Endodermal cell (in vitro differentiated cells): ENCODE measurements around the gene GALR2. TPM values are rescaled to one million over a fixed set of nuclear protein-coding genes. Genes with fewer than 3 reads are reported as not detected.

ENCODE experiments used
- DNase-seq: peaks from one replicate; pipeline ENCODE4 v3.0.0-alpha.2; 2017
- H3K27ac ChIP-seq: 2 replicates; pipeline ENCODE4 v1.5.1; 2013; ENCODE audit warnings: mild to moderate bottlenecking, low read depth, low read length, moderate library complexity
- H3K27me3 ChIP-seq: 2 replicates; pipeline ENCODE4 v1.6.1; 2013; ENCODE audit warnings: mild to moderate bottlenecking, low read length, moderate library complexity; ENCODE audit not compliant: insufficient read depth, control insufficient read depth, poor library complexity, severe bottlenecking
- H3K36me3 ChIP-seq: 2 replicates; pipeline ENCODE4 v1.7.0; 2013; ENCODE audit warnings: mild to moderate bottlenecking, low read length, moderate library complexity; ENCODE audit not compliant: control insufficient read depth, insufficient read depth
- H3K4me1 ChIP-seq: one replicate; pipeline ENCODE4 v1.7.0; 2013; ENCODE audit warnings: low read length; ENCODE audit not compliant: control insufficient read depth, insufficient read depth
- H3K4me3 ChIP-seq: 2 replicates; pipeline ENCODE4 v1.5.1; 2013; ENCODE audit warnings: mild to moderate bottlenecking, low read length, moderate library complexity
- H3K9ac ChIP-seq: 2 replicates; pipeline ENCODE4 v1.6.1; 2013; ENCODE audit warnings: mild to moderate bottlenecking, low read length, moderate library complexity; ENCODE audit not compliant: poor library complexity, severe bottlenecking; ENCODE audit errors: extremely low read depth
- H3K9me3 ChIP-seq: 2 replicates; pipeline ENCODE4 v1.6.1; 2013; ENCODE audit warnings: mild to moderate bottlenecking, low read length, moderate library complexity; ENCODE audit not compliant: control insufficient read depth
- H3K27ac Mint-ChIP-seq: 2 replicates; pipeline ENCODE4 v1.8.0; 2020; ENCODE audit warnings: mixed read lengths
- H3K27me3 Mint-ChIP-seq: 2 replicates; pipeline ENCODE4 v1.8.0; 2021; ENCODE audit warnings: mild to moderate bottlenecking, mixed read lengths; ENCODE audit not compliant: insufficient read depth
- H3K36me3 Mint-ChIP-seq: 2 replicates; pipeline ENCODE4 v1.8.0; 2020; ENCODE audit warnings: low read depth, mixed read lengths
- H3K4me1 Mint-ChIP-seq: 2 replicates; pipeline ENCODE4 v1.8.0; 2020; ENCODE audit warnings: mixed read lengths
- H3K4me3 Mint-ChIP-seq: 2 replicates; pipeline ENCODE4 v1.8.0; 2020; ENCODE audit warnings: mild to moderate bottlenecking, moderate library complexity, mixed read lengths
- H3K9me3 Mint-ChIP-seq: 2 replicates; pipeline ENCODE4 v1.8.0; 2020; ENCODE audit warnings: mild to moderate bottlenecking, mixed read lengths
- WGBS, 2 experiments: methylation state at CpG; one replicate each; pipeline versions ENCODE4 v1.1.5 to v1.1.7; 2013; ENCODE audit warnings: missing lambda C conversion rate in 2 of 2, mixed read lengths in 1 of 2; ENCODE audit not compliant: insufficient coverage in 1 of 2, insufficient read length in 1 of 2; 5-methylcytosine and 5-hydroxymethylcytosine counted together
- total RNA-seq, 2 donors: library from RNA; stranded (reverse); fragmentation: NEBNext Ultra II Directional in 1 of 2; extraction: Animal tissue kit (Norgen Biotek cat#: 25700) in 1 of 2; gene quantifications; 2 replicates in 1 of 2; 3 replicates in 1 of 2; pipeline ENCODE4 v1.2.1, GENCODE V29; 2021
- TF ChIP-seq, protein P1 (sequence below): fragments of 200-600 bp; sonication (generic); conservative IDR thresholded peaks from 2 replicates; pipeline ENCODE4 v1.5.0; 2021; ENCODE audit warnings: antibody characterized with exemption, mild to moderate bottlenecking

GALR2 gene
- total RNA-seq, 2 donors from 2014 or later, result not detected

DNA sequence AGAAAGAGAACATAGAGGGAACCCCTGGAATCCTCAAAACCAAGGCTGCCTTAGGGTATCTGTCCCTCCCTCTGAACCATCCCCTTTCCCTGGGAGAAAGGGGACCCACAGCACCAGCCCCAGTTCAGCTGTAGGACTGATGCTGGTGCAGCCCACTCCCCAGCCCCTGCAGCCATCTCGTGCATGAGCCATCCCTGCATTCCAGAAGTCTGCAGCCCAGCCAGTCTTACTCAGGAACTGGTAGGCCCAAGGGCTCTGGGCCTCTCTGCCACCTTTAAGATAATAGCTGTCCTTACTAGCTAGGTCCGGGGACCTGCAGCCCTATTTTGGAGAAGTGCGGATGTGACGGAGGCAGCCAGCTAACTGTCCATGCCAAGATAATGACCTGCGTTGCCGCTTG, 41.4 kb upstream of the GALR2 start:
- H3K9me3 Mint-ChIP-seq, result no peaks in the 10 kb centered on the region
- Histone ChIP-seq H3K4me1 (peaks cover 4% of the 10 kb centered on the region), H3K27me3 (no peaks in the 10 kb centered on the region), H3K9ac (no peak overlapping the region), H3K27ac (no peak overlapping the region), H3K9me3 (no peaks in the 10 kb centered on the region), H3K4me3 (no peak overlapping the region), H3K36me3 (peaks cover 8% of the 10 kb centered on the region)
- DNase-seq, result no peak
- TF ChIP-seq, protein P1, sequence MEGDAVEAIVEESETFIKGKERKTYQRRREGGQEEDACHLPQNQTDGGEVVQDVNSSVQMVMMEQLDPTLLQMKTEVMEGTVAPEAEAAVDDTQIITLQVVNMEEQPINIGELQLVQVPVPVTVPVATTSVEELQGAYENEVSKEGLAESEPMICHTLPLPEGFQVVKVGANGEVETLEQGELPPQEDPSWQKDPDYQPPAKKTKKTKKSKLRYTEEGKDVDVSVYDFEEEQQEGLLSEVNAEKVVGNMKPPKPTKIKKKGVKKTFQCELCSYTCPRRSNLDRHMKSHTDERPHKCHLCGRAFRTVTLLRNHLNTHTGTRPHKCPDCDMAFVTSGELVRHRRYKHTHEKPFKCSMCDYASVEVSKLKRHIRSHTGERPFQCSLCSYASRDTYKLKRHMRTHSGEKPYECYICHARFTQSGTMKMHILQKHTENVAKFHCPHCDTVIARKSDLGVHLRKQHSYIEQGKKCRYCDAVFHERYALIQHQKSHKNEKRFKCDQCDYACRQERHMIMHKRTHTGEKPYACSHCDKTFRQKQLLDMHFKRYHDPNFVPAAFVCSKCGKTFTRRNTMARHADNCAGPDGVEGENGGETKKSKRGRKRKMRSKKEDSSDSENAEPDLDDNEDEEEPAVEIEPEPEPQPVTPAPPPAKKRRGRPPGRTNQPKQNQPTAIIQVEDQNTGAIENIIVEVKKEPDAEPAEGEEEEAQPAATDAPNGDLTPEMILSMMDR, result no peak
- no peak overlapping the region for H3K27ac Mint-ChIP-seq
- peaks cover 3% of the 10 kb centered on the region for H3K36me3 Mint-ChIP-seq
- peaks cover 14% of the 10 kb centered on the region for H3K4me1 Mint-ChIP-seq
- no peak overlapping the region for H3K4me3 Mint-ChIP-seq
- 95 to 98% methylated on average over 5 to 6 of the region's 6 CpGs for WGBS, 2 experiments
- H3K27me3 Mint-ChIP-seq, result peaks cover 5% of the 10 kb centered on the region

- TF ChIP-seq, protein P1, result no peak
- no peaks in the 10 kb centered on the region for H3K9me3 Mint-ChIP-seq
- H3K4me1 Mint-ChIP-seq, result peaks cover 9% of the 10 kb centered on the region
- no peak overlapping the region for H3K4me3 ChIP-seq
- H3K27me3 ChIP-seq, result no peaks in the 10 kb centered on the region
- H3K27ac ChIP-seq, result no peak overlapping the region
- no peak overlapping the region for H3K27ac Mint-ChIP-seq
- H3K36me3 ChIP-seq, result peaks cover 23% of the 10 kb centered on the region
- peaks cover 2% of the 10 kb centered on the region for H3K4me1 ChIP-seq
- no peak for DNase-seq
- 90 to 92% methylated on average over 12 of the region's 13 CpGs for WGBS, 2 experiments
- peaks cover 18% of the 10 kb centered on the region for H3K36me3 Mint-ChIP-seq
- no peak overlapping the region for H3K4me3 Mint-ChIP-seq
- no peaks in the 10 kb centered on the region for H3K9me3 ChIP-seq
- no peak overlapping the region for H3K9ac ChIP-seq
- H3K27me3 Mint-ChIP-seq, result peaks cover 5% of the 10 kb centered on the region
These were observed 39.9 kb upstream of the GALR2 start for GRCh38 chr17:76034428-76035350.

DNA sequence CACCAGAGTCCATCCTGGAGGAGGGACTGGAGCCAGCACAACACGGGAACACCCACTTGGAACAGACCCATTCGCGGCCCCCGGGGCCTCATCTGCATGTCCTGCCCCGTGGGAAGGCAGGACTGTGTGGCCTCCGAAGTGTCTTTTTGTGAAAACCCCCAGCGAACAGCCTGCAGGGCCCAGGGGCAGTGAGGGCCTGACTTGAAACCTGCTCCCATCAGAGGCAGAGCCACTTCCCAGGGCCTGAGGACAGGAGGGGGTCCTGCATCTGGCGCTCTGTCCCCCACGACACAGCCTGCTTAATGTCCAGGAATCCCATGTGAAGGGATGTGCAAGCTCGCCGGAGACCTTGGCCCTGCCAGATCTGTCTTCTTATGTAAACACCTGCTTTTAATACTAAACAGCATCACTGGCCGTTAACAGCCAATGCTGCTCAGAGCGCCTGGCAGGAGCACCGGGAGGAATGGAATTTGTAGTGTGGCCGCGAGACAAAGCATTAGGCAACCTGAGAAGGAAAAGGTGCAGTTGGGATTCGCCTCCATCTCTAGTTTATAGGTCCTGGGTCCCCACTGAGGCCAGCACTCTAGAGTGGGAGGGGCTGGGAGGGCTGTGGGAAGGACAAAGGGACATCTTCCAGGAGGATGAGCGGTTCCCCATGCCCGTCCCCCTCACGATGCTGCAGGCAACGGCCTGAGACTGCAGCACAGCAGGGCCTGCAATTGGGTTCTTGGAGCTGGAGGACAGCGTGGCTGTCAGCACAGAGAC, 37.9 kb upstream of the GALR2 start:
- DNase-seq, result peak; percentile 77
- Mint-ChIP-seq H3K4me1 (peaks cover 13% of the 10 kb centered on the region), H3K9me3 (no peaks in the 10 kb centered on the region), H3K4me3 (no peak overlapping the region), H3K27me3 (peaks cover 5% of the 10 kb centered on the region), H3K36me3 (peaks cover 36% of the 10 kb centered on the region), H3K27ac (no peak overlapping the region)
- Histone ChIP-seq H3K36me3 (peaks cover 43% of the 10 kb centered on the region), H3K27me3 (no peaks in the 10 kb centered on the region), H3K9ac (no peak overlapping the region), H3K4me3 (no peak overlapping the region), H3K27ac (no peak overlapping the region), H3K9me3 (no peaks in the 10 kb centered on the region), H3K4me1 (no peaks in the 10 kb centered on the region)
- 80 to 81% methylated on average over 20 to 22 of the region's 22 CpGs for WGBS, 2 experiments
- TF ChIP-seq, protein P1, result no peak
